Fibroblast of the conjunctiva (primary cell): ENCODE results near the gene DDX10.
"Not testable (repeated sequence)": the region's sequence is repeated elsewhere in the genome, so short reads cannot be mapped to it uniquely, and the experiment has no call there.

Source experiments
- DNase-seq: peaks from one replicate; pipeline ENCODE4 v3.0.0-alpha.2; 2010; ENCODE audit warnings: low read depth

Gene DDX10

DNA sequence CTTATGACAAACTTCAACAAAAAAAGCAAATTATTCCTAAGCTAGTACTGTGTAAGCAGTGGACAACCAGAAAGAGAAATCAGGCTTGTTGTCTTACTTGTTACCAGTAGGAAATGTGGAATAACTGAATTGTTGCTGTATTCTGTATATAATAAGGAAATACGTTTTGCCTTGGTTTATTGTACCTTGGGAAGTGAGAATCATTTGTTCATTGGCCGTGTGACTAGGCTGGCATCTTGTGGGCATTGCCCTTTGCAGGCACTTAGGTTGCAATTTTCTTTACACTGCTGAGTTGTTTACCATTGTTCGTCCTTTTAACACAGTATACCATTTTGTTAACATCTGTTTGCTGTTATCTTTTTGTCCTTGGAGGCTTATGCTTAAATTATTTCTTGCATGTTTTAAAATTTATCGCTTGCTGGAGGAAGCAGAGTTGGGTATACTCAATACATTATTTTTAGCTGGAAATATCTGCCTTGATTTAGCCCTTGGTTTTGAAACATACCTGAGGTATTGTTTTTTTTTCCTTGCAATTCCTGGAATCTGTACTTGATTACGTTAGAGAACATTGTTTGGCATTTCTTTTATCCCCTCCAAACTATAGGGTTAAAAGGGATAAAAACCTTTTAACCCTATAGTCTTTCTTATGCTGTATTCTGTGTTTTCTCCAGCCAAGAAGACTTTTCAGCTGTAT, 109.3 kb downstream of the DDX10 start:
- DNase-seq = no peak

DNA sequence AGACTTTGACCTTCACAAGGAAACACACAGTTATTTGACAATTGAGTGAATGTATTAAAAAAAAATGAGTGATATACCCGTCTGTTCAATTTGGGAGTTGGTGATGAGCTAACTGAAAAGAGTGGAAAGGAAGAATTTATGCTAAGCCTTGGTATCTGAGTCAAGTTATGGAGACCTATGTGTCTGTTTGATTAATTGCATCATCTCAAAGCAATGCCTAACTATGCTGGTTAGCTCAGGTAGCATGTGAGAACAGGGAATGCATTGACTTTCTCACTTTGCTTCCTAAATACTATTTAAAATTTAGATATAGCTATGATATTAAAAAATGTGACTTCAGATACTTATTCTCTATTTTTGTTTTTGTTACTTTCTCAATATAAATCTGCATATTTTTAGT, 110.5 kb downstream of the DDX10 start:
- DNase-seq = no peak

DNA sequence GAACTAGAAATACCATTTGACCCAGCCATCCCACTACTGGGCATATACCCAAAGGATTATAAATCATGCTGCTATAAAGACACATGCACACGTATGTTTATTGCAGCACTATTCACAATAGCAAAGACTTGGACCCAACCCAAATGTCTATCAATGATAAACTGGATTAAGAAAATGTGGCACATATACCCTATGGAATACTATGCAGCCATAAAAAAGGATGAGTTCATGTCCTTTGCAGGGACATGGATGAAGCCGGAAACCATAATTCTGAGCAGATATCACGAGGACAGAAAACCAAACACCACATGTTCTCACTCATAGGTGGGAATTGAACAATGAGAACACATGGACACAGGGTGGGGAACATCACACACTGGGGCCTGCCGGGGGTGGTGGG, 114.3 kb downstream of the DDX10 start:
- not testable (repeated sequence) for DNase-seq

DNA sequence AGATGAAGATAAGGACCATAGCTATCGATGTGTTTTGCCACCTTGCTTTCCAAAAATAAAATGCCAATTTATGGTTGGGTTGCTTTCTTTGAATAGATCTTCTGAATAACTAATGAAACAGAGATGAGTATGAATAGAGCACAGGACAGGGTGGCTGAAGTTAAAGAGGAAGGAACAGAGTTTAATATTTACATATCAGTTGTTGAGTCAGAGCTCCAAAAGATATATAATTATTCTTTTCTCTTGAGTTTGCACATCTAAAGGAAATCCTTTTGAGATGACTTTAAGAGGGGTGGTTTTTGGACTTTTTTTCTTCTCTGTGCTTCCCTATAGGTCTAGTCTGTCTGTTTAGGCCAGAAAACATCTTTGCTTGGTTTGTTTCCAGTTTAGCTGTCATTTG, 115.2 kb downstream of the DDX10 start:
- no peak for DNase-seq

DNA sequence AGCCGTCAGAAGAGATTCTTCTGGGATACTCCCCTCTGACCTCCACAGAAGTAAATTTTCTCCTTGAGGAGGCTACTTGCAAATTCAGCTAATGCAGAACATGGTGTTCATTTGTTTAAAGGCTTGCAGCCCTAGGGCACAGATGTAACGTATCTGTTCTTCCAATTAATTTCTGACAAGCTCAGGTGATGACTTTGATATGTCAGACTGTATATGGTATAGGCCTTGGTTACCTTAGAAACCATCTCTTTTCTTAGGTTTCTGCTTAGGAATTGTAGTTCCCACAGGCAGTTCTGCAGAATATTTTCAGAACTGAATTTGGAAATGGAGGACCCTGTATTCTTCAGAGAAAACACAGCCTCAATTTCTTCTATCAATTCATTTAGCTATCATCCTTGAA, 117.1 kb downstream of the DDX10 start:
- DNase-seq = no peak

DNA sequence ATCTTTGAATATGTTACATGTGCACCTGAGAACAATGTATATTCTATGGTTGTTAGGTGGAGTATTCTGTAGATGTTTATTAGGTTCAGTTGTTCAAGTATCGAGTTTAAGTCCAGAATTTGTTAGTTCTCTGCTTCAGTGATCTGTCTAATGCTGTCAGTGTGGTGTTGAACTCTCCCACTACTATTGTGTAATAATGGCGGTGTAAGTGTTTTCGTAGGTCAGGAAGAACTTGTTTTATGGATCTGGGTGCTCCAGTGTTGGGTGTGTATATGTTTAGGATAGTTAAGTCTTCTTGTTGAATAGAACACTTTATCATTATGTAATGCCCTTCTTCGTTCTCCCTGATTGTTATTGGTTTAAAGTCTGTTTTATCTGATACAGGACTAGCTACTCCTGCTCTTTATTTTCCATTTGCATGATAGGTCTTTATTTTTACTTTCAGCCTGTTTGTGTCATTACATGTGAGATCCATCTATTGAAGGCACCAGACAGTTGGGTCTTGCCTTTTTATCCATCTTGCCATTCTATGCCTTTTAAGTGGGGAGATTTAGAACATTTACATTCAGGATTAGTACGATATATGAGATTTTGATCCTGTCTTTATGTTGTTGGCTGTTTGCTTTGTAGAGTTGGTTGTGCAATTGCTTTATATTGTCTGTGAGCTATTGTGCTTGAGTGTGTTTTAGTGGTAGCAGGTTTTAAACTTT, 121.6 kb downstream of the DDX10 start:
- no peak for DNase-seq

DNA sequence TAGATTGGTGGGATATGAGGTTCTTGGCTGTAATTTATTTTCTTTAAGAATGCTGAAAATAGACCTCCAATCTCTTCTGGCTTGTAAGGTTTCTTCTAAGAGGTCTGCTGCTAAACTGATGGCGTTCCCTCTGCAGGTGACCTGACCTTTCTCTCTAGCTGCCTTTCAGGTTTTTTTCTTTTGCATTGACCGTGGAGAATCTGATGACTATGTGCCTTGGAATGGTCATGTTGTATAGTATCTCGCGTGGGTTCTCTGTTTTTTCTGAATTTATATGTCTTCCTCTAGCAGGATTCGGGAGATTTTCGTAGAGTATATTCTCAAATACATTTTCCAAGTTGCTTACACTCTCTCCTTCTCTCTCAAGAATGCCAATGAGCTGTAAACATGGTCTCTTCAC, 122.2 kb downstream of the DDX10 start:
- DNase-seq = no peak

DNA sequence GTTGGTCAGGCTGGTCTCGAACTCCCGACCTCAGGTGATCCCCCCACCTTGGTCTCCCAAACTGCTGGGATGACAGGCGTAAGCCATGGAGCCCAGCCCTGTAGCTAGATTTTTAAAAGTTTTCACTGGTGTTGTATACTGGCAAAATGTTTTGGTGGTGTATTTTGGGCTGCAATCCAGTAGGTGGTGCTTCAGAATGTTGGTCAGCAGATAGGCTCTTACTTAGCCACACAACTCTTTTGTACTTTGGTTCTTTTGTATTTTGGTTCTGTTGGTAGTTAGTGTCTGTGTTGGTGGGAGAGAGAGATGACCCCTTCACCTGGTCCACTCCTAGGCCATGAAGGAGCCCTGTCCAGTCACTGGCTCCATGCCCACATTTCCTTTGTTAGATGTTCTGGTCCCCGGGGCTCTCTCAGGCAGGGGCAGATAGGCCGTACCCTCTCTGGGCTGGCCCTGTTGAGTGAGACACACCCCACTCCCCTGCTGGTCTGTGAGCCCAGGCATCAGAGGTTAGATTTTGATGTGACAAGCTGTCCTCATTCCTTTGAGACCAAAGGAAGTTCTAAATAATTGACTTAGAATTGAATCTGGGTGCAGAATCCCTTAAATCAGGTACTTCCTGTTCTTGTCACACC, 123.8 kb downstream of the DDX10 start:
- peak; percentile 23 for DNase-seq

DNA sequence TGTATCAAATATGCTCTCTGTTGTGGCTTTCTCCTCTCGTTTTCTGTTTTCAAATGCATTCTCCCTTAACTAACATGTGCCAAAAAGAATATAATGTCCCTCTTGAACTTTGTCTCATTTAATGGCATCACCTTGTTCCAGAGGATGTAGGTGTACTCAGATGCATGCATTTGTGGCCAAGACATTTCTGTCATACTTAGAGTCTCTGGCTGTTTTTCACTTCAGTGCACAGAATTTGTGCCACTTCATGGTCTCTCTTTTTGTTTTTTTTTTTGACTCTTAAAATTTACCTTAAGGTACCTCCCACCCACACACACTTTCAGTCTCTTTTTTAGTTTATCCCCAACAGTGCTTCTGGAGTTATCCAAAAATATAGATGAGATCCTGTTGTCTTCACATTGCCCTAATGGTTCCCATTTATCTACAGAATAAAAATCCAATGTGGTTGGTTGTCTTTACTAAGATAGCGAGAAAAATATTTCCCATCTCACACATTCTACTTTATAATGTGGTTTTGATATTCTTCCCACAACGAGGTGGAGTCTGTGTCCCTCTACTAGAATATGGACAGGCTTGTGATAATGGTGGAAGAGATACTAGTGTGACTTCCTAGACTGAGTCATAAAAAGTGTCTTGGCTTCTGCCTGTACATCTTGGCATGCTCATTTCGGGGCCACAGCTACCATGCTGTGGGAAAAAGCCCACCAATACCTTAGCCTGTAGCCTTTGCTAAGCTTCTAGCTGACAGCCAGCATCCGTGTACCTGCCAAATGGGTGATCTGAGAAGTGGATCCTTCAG, 125.8 kb downstream of the DDX10 start:
- DNase-seq = no peak

DNA sequence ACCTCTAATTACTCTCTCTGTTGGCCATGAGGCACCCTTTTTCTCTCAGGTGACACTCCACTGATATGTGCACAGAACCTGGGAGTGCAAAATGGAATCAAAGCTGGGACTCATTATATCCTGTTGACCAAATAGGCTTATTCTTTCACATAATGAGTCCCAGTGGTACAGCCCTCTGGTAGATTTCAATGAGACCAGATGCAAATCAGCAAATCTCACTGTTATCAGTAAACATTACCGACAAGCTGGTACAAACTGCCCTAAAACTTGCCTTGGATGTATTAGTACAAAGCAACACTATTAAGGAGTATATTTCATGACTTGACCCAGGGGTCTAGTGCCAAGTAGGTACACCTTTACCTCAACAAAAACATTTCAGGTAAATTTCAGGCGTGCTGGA, 128.3 kb downstream of the DDX10 start:
- DNase-seq = no peak

DNA sequence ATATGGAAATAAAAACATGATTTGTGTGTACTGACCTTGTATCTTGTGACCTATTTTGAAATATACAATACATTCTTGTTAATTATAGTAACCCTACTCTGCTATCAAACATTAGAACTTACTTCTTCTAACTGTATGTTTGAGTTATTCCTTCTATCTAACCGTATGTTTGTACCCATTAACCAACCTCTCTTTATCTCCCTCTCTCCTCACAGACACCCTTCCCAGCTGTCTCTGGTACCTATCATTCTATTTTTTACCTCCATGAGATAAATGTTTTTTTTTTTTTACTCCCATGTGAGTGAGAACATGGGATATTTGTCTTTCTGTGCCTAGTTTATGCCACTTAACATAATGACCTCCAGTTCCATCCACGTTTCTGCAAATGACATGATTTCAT, 128.7 kb downstream of the DDX10 start:
- no peak for DNase-seq

DNA sequence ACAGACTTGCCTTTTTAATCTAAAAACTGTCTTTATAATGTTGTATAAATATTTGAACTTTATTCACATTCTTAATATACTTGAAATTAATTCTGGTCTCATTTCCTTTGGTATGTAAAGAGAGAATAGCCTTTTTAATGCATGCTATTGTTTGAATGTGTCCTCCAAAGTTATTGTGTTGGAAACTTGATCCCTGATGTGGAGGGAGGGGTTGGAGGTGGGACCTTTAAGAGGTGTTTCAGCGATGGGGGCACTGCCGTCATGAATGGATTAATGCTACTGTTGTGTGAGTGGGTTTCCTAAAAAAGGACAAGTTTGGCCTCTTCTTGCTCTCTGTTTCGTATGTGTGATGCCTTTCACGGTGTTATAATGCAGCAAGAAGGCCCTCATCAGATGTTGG, 131.7 kb downstream of the DDX10 start:
- DNase-seq = no peak

DNA sequence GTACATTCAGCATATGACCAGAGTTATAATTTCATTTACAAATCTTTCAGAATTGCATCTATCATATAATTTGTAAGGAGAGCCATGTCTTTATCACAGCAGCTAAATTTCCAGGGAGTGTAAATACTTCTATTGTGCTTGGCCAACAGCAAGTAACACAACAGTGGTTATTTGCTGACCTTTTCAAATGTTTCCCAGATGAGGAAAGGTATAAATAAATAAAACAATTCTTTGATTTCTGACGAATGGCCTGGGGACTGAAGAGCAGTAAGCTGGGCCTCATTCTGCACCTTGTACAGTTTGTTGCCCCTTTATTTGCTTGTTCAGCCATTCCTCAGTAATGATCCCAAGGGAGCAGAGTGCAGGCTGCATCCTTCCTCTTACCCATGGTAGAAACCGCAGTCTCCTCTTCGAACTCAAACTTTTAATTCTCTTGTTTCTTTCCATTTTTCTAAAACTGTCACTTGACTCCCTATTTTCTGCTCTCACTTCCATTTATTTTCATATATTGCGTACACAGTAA, 132.8 kb downstream of the DDX10 start:
- DNase-seq = no peak

DNA sequence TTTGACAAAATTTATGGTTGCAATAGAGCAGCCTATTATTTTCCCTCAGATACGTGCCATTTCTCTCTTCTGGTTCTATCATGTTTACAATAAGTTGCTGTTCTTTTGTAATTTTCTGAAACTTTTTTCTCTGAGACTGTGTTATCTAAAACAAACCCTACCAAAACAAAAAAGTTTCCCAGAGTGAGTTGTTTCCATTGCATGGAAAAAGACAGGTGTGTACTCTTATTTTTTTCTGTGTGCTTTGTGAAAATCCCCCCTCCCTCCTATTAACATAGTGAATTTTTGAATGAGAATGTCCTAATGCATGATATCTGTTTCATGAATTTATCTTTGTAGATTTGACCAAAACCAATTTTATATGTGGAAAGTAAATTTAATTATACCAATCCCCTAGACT, 137.6 kb downstream of the DDX10 start:
- DNase-seq = no peak

DNA sequence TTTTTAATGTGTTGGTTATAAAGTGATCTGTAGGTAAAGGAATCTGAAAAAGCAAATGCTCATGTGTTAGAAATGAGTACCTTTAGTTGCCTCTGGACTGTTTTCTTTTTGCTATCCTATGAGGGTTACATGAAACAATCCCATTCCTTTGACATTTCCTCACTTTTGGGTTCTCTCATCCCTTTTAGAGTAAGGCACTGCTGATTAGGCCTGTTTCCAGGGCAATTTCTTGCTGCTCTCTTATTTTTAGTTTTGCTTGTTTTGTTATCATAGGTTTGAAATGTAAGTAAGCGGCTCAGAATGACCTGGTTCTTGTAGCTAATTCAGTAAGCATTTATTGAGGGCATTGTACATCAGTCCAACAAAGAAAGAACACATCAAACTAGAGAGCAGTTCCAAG, 138.9 kb downstream of the DDX10 start:
- DNase-seq = peak; percentile 3

DNA sequence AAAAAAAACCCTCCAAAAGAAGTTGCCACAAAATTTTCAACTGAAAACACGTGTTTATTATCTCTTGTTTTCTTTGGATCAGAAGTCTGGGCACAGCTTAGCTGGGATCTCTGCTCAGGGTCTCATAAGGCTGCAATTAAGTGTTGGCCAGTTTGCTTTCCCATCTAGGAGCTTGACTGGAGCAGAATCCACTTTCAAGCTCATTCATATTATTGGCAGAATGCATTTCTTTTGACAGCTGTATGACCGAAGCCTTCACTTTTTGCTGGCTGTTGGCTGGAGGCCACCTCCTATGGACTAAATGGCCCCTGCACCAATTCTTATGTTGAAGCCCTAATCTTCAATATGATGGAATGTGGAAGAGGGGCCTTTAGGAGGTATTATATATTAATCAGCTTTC, 139.6 kb downstream of the DDX10 start:
- DNase-seq = peak; percentile 54

DNA sequence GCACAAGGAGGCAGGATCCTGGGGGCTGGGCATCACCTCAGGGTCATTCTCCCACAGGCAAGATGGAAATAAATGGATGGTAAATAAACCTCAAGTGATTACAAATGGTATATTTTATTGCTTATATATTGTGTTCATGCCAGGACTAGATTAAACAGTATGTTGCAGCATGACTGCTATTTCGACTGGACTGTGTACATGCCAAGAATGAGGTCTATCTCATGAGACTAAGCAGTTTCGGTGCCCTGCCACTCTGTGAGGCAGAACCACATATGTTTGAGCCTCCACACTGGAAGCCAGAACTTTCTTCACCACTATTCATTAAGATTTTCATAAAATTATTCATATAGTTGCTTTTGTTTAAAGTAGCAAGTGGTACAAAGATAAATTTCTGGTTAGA, 140.2 kb downstream of the DDX10 start:
- peak; percentile 1 for DNase-seq

DNA sequence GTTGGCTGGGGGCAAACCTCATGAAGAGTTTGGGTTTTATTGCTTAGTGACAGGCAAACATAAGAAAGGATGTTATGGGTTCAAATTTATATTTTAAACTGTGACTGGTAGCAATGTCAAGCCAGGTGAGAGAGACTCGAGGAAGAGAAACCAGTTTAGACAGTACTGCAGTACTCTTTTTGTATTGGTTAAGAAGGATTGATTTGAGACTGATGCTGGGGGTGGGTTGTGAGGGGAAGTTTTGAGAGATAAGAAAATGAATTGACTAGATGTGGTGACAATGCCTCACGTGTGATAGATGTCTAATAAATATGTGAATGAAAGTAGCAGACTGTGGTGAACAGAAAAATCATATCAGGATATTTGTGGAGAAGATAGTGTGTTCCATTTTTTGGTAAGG, 142.4 kb downstream of the DDX10 start:
- DNase-seq = no peak

DNA sequence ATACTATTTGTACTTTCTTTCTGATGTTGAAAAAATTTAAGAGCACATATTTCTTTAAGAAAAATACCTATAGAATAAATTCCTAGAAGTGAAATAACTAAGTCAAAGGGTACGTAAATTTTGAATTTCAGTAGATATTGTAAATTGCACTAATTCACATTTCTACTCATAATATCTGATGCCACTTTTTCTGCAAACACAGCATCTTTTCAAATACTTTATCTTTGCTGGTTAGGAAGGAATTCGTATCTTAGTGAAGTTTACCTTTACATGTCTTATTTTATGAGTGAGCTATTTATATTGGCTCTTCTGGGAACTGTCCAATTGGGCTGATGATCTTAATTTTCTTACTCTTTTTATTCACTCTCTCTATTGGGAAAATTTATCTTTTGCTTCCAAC, 148.2 kb downstream of the DDX10 start:
- DNase-seq = no peak

DNA sequence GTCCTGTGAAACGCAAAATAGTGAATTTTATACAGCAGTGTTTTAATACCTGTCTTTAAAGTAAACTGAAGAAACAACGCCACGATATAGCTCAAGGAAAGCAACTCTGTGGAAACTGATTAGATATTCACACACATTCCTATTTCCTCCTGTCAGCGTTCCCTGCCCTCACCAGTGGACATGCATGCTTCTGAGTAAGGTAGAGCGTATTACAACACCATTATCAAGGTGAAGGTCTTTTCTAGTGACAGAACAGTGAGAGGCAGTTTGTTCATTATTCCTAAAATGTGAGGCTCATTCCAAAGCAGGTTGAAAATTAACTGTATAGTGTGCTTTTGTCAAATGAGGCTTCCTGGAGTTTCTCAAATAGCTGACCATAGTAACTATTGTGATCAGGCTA, 153.1 kb downstream of the DDX10 start:
- DNase-seq = no peak

DNA sequence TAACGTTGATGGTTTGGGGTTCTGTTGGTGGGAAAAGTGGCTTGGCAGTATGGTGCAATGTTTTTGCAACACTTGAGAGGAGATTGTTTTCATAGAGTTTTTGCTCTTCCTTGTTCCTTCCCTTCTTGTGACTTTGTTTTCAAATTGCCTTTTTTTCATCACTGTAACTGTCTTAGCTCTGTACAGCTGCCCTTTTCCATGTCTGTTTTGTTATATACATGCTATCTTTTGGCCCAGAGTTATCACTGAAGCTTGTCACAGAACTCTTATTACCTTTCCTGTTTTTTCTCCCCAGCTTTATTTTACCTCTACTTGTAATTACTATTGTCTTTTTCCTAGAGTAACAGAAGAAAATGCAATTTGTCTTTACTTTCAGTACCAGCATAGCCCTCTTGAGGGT, 154.1 kb downstream of the DDX10 start:
- DNase-seq = no peak

DNA sequence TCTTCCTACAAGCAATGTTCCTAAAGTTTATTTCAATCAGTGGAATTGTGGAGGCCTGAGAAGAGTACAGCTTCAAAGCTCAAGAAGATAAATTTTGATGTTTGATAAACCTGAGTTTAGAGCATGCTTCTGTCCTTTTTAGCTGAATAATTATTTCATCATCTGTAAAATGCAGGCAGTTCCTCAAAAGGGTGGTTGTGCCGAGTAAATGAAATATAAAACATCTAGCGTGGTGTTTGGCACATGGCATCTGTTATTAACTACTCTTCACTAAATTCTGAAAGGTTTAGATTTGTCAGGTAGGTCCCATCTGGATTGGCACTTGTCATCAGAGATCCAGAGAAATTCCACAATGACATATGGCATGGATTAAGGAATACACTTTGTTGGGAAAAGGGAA, 155.1 kb downstream of the DDX10 start:
- DNase-seq = no peak
